Prostate gland (tissue), 2 donors: ENCODE results near the gene KCNK1.

Source experiments
- CTCF ChIP-seq, 4 experiments: fragments of 200-600 bp in 2 of 4; fragments of 450-650 bp in 2 of 4; sonication (generic) in 2 of 4; IDR thresholded peaks; 1 replicate in 3 of 4; 2 replicates in 1 of 4; pipeline ENCODE4 v1.5.1; 2016 to 2019; ENCODE audit warnings: antibody characterized with exemption in 4 of 4, mild to moderate bottlenecking in 2 of 4, moderate library complexity in 2 of 4
- POLR2A ChIP-seq: fragments of 450-650 bp; IDR thresholded peaks from one replicate; pipeline ENCODE4 v1.6.1; 2016; ENCODE audit warnings: antibody characterized with exemption, mild to moderate bottlenecking
- POLR2AphosphoS5 ChIP-seq: sonication (generic); formaldehyde crosslinking; IDR thresholded peaks from one replicate; pipeline ENCODE4 v1.6.1; 2017; ENCODE audit warnings: antibody characterized with exemption

- no peak for TF ChIP-seq POLR2A
- no peak for TF ChIP-seq POLR2AphosphoS5
- TF ChIP-seq CTCF (IDR thresholded peaks at IDR 0.05), result no peak
Observed at GRCh38 chr1:233672732-233673131, 58.8 kb downstream of the KCNK1 start.
